Lower lobe of right lung (tissue), 2 donors: ENCODE data around the gene INTS11. TPM values are rescaled to one million over a fixed set of nuclear protein-coding genes. Genes with fewer than 3 reads are reported as not detected.

Experiments used
- ATAC-seq, 2 donors: fragments of 200-7000 bp; cut with Tn5 transposase; one replicate each; pipeline ENCODE4 v1.9.1; 2020 to 2022; ENCODE audit warnings: mild to moderate bottlenecking in 2 of 2, moderate library complexity in 2 of 2
- DNase-seq: peaks from one replicate; pipeline ENCODE4 v3.0.0-alpha.2; 2020
- H3K27ac ChIP-seq: fragments of 200-600 bp; one replicate; pipeline ENCODE4 v1.8.0; 2022
- H3K27me3 ChIP-seq: fragments of 200-600 bp; one replicate; pipeline ENCODE4 v1.8.0; 2022; ENCODE audit warnings: low read depth
- H3K36me3 ChIP-seq: fragments of 200-600 bp; one replicate; pipeline ENCODE4 v1.8.0; 2022; ENCODE audit warnings: mild to moderate bottlenecking
- H3K4me1 ChIP-seq: fragments of 200-600 bp; one replicate; pipeline ENCODE4 v1.8.0; 2022
- H3K4me3 ChIP-seq: fragments of 200-600 bp; one replicate; pipeline ENCODE4 v1.8.0; 2022; ENCODE audit warnings: mild to moderate bottlenecking
- H3K9me3 ChIP-seq: fragments of 200-600 bp; one replicate; pipeline ENCODE4 v1.8.0; 2022
- intact Hi-C: fragments of 100-400 bp; cut with DNase I; formaldehyde crosslinking; loops from one replicate; pipeline ENCODE4 v1.11.0; 2022
- total RNA-seq: library from RNA; stranded (reverse); fragmentation: NEBNext Ultra II Directional; extraction: Animal tissue kit (Norgen Biotek cat#: 25700); gene quantifications from one replicate; pipeline ENCODE4 v1.2.1, GENCODE V29; 2021
- TF ChIP-seq, protein P1 (sequence below): fragments of 200-600 bp; IDR thresholded peaks from one replicate; pipeline ENCODE4 v1.8.0; 2022; ENCODE audit warnings: antibody characterized with exemption, mild to moderate bottlenecking
- donor health status: DM: no; HTN: yes; CAD: no; lungs with severe emphysema.

Gene INTS11
- total RNA-seq, 1 donor from 2014 or later, result 88.9 TPM

DNA sequence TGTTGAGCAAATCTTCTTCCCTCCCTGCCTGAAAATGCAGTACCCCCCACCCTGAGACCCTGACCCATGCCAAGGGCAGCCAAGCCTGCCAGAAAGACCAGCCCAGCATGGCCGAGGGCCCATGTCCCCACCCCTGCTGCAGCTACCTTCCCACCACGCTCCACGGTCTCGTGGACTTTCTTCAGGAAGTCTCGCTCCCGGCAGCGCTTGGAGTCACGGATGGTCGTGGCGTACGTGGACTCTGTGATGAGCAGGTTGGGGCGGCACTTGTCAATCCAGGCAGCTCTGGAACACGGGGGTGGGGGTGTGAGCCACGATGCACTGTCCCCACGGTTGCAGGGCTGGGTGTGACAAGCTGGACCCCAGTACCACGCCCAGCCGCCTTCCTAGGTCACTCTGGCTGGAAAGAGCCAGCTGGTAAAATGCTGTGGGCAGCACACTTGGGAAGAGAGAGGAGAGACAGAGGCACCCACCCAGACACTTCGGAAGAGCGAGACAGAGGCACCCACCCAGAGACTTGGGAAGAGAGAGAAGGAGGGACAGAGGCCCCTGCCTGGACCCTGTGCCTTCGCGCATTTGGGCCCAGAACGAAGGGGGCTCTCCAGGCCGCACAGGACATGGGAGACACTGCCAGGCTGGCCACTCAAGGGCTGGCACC lies 9.7 kb downstream of the INTS11 start:
- intact Hi-C loops, result no loop called here
- DNase-seq (no peak), ATAC-seq (no peak)
- Histone ChIP-seq H3K4me1 (peaks cover 16% of the 10 kb centered on the region), H3K36me3 (peaks cover 88% of the 10 kb centered on the region), H3K4me3 (no peak overlapping the region), H3K27ac (no peak overlapping the region), H3K27me3 (no peaks in the 10 kb centered on the region), H3K9me3 (no peaks in the 10 kb centered on the region)
- TF ChIP-seq, protein P1, sequence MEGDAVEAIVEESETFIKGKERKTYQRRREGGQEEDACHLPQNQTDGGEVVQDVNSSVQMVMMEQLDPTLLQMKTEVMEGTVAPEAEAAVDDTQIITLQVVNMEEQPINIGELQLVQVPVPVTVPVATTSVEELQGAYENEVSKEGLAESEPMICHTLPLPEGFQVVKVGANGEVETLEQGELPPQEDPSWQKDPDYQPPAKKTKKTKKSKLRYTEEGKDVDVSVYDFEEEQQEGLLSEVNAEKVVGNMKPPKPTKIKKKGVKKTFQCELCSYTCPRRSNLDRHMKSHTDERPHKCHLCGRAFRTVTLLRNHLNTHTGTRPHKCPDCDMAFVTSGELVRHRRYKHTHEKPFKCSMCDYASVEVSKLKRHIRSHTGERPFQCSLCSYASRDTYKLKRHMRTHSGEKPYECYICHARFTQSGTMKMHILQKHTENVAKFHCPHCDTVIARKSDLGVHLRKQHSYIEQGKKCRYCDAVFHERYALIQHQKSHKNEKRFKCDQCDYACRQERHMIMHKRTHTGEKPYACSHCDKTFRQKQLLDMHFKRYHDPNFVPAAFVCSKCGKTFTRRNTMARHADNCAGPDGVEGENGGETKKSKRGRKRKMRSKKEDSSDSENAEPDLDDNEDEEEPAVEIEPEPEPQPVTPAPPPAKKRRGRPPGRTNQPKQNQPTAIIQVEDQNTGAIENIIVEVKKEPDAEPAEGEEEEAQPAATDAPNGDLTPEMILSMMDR, result no peak

- DNase-seq (no peak), ATAC-seq (no peak)
- peaks cover 22% of the 10 kb centered on the region for H3K4me1 ChIP-seq
- H3K9me3 ChIP-seq, result no peaks in the 10 kb centered on the region
- no peak overlapping the region for H3K4me3 ChIP-seq
- H3K27me3 ChIP-seq, result no peaks in the 10 kb centered on the region
- TF ChIP-seq, protein P1, result no peak
- no peak overlapping the region for H3K27ac ChIP-seq
- H3K36me3 ChIP-seq, result peaks cover 86% of the 10 kb centered on the region
- intact Hi-C loops, result no loop called here
Measured at GRCh38 chr1:1314237-1314586, 10.2 kb downstream of the INTS11 start.

DNA sequence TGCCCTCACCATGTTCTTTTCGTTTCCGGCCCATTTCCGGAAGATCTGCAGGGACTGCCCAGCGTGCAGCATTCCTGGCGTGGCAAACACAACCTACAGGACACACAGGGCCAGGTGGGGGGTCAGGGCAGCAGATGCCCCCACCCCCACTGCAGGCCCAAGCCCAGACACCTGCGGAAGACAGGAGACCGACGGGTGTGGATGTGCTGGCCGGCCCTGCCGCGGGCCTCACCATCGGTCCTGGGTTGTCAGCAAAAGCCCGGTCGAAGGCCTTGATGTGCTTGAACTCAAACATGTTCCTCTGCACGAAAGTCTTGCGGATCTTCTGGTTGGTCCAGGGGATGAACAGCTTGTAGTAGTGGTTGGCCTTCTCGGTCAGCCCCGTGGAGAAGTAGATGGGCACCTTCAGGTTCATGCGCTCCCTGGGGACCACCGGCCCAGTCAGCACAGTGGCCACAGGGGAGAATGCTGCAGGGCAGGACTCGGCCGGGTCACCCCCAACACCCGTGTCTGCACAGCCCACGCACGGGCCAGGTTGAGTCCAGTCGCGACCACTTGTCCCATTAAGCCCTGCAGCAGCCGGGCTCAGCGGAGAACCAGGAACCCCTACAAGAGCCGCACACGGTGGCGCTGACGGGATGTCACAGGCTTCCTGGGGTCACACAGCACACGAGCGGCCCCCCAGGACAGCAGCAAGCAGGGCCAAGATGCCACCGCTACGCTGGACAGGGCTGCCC lies 10.8 kb downstream of the INTS11 start:
- DNase-seq (no peak), ATAC-seq (no peak)
- no peaks in the 10 kb centered on the region for H3K9me3 ChIP-seq
- H3K36me3 ChIP-seq, result peaks cover 80% of the 10 kb centered on the region
- peaks cover 21% of the 10 kb centered on the region for H3K4me1 ChIP-seq
- TF ChIP-seq, protein P1, result no peak
- no peak overlapping the region for H3K27ac ChIP-seq
- no peak overlapping the region for H3K4me3 ChIP-seq
- no peaks in the 10 kb centered on the region for H3K27me3 ChIP-seq
- intact Hi-C loops, result no loop called here

- TF ChIP-seq, protein P1, result no peak
- Histone ChIP-seq H3K9me3 (no peaks in the 10 kb centered on the region), H3K27ac (no peak overlapping the region), H3K36me3 (peaks cover 75% of the 10 kb centered on the region), H3K27me3 (no peaks in the 10 kb centered on the region), H3K4me1 (peaks cover 12% of the 10 kb centered on the region), H3K4me3 (no peak overlapping the region)
- intact Hi-C loops, result no loop called here
- DNase-seq, result no peak
- no peak for ATAC-seq
Measured at GRCh38 chr1:1312450-1313314, 11.8 kb downstream of the INTS11 start.
